ENCODE data around the gene NCK2.

NCK2 gene

GRCh38 chr2:105736145-105736544 lies 8.6 kb upstream of the NCK2 start:
- no peak for DNase-seq (ENCODE audit: low spot score)

- DNase-seq (ENCODE audit: low spot score): no peak
Observed at GRCh38 chr2:105737980-105738657, 6.6 kb upstream of the NCK2 start.

- DNase-seq (ENCODE audit: low spot score): no peak
Observed at GRCh38 chr2:105738658-105739241, 6.0 kb upstream of the NCK2 start.

GRCh38 chr2:105739426-105739825 lies 5.3 kb upstream of the NCK2 start:
- no peak for DNase-seq (ENCODE audit: low spot score)

- no peak for DNase-seq (ENCODE audit: low spot score)
Observed at GRCh38 chr2:105739944-105740530, 4.7 kb upstream of the NCK2 start.

GRCh38 chr2:105741174-105741573 lies 3.5 kb upstream of the NCK2 start:
- no peak for DNase-seq (ENCODE audit: low spot score)

GRCh38 chr2:105741617-105742016 lies 3.1 kb upstream of the NCK2 start:
- DNase-seq (ENCODE audit: low spot score): no peak

- DNase-seq (ENCODE audit: low spot score): peak; percentile 41
Observed at GRCh38 chr2:105744091-105744908, 412 bp upstream of the NCK2 start.

- peak; percentile 53 for DNase-seq (ENCODE audit: low spot score)
Observed at GRCh38 chr2:105746177-105747080, 1.7 kb downstream of the NCK2 start.

GRCh38 chr2:105747254-105747894 lies 2.7 kb downstream of the NCK2 start:
- no peak for DNase-seq (ENCODE audit: low spot score)

- no peak for DNase-seq (ENCODE audit: low spot score)
Observed at GRCh38 chr2:105747991-105748390, 3.3 kb downstream of the NCK2 start.

GRCh38 chr2:105748566-105748965 lies 3.9 kb downstream of the NCK2 start:
- DNase-seq (ENCODE audit: low spot score): no peak

- no peak for DNase-seq (ENCODE audit: low spot score)
Observed at GRCh38 chr2:105749583-105750400, 5.1 kb downstream of the NCK2 start.

- no peak for DNase-seq (ENCODE audit: low spot score)
Observed at GRCh38 chr2:105750735-105751134, 6.0 kb downstream of the NCK2 start.

GRCh38 chr2:105751272-105751671 lies 6.6 kb downstream of the NCK2 start:
- DNase-seq (ENCODE audit: low spot score): no peak

GRCh38 chr2:105752691-105753358 lies 8.1 kb downstream of the NCK2 start:
- DNase-seq (ENCODE audit: low spot score): no peak

- no peak for DNase-seq (ENCODE audit: low spot score)
Observed at GRCh38 chr2:105753380-105753779, 8.7 kb downstream of the NCK2 start.

GRCh38 chr2:105754011-105754410 lies 9.3 kb downstream of the NCK2 start:
- DNase-seq (ENCODE audit: low spot score): no peak

- no peak for DNase-seq (ENCODE audit: low spot score)
Observed at GRCh38 chr2:105754994-105755393, 10.3 kb downstream of the NCK2 start.

GRCh38 chr2:105755895-105756294 lies 11.2 kb downstream of the NCK2 start:
- no peak for DNase-seq (ENCODE audit: low spot score)
